ENCODE measurements around the gene ZNF827. TPM values are rescaled to one million over a fixed set of nuclear protein-coding genes. Genes with fewer than 3 reads are reported as not detected.

The ZNF827 gene
- total RNA-seq, 1 experiment from 2014 or later: 26.2 TPM

- Mint-ChIP-seq H3K27ac (ENCODE audit: unreplicated experiment) (no peak overlapping the region), H3K9me3 (ENCODE audit: low read depth, unreplicated experiment) (no peaks in the 10 kb centered on the region), H3K27me3 (ENCODE audit: unreplicated experiment) (no peaks in the 10 kb centered on the region), H3K4me3 (ENCODE audit: low read depth, unreplicated experiment) (no peak overlapping the region), H3K4me1 (ENCODE audit: low read depth, unreplicated experiment) (no peaks in the 10 kb centered on the region), H3K36me3 (ENCODE audit: insufficient read depth, unreplicated experiment) (peaks cover 4% of the 10 kb centered on the region)
- no peak for DNase-seq
- CTCF ChIA-PET: no interaction called here
- BruUV-seq (replicated peaks): no TSS peak
- TF ChIP-seq CTCF (IDR thresholded peaks at IDR 0.05; ENCODE audit: unreplicated experiment): no peak
- intact Hi-C loops (cut with micrococcal nuclease; ENCODE audit: unreplicated experiment): no loop called here
Observed at GRCh38 chr4:145816091-145816490, 122.5 kb downstream of the ZNF827 start.

- TF ChIP-seq CTCF (IDR thresholded peaks at IDR 0.05; ENCODE audit: unreplicated experiment): no peak
- no TSS peak for BruUV-seq (replicated peaks)
- no peak for DNase-seq
- Mint-ChIP-seq H3K4me3 (ENCODE audit: low read depth, unreplicated experiment) (no peak overlapping the region), H3K9me3 (ENCODE audit: low read depth, unreplicated experiment) (no peaks in the 10 kb centered on the region), H3K36me3 (ENCODE audit: insufficient read depth, unreplicated experiment) (peaks cover 4% of the 10 kb centered on the region), H3K27ac (ENCODE audit: unreplicated experiment) (no peak overlapping the region), H3K27me3 (ENCODE audit: unreplicated experiment) (no peaks in the 10 kb centered on the region), H3K4me1 (ENCODE audit: low read depth, unreplicated experiment) (no peaks in the 10 kb centered on the region)
- intact Hi-C loops (cut with micrococcal nuclease; ENCODE audit: unreplicated experiment): no loop called here
- CTCF ChIA-PET: no interaction called here
Observed at GRCh38 chr4:145815626-145816025, 123.0 kb downstream of the ZNF827 start.

GRCh38 chr4:145815027-145815612 is 123.5 kb downstream of the ZNF827 start:
- Mint-ChIP-seq H3K27me3 (ENCODE audit: unreplicated experiment) (no peaks in the 10 kb centered on the region), H3K36me3 (ENCODE audit: insufficient read depth, unreplicated experiment) (peaks cover 4% of the 10 kb centered on the region), H3K4me1 (ENCODE audit: low read depth, unreplicated experiment) (no peaks in the 10 kb centered on the region), H3K27ac (ENCODE audit: unreplicated experiment) (no peak overlapping the region), H3K4me3 (ENCODE audit: low read depth, unreplicated experiment) (no peak overlapping the region), H3K9me3 (ENCODE audit: low read depth, unreplicated experiment) (no peaks in the 10 kb centered on the region)
- intact Hi-C loops (cut with micrococcal nuclease; ENCODE audit: unreplicated experiment): no loop called here
- CTCF ChIA-PET: no interaction called here
- no peak for TF ChIP-seq CTCF (IDR thresholded peaks at IDR 0.05; ENCODE audit: unreplicated experiment)
- DNase-seq: no peak
- no TSS peak for BruUV-seq (replicated peaks)

GRCh38 chr4:145814246-145814645 is 124.4 kb downstream of the ZNF827 start:
- no peak for TF ChIP-seq CTCF (IDR thresholded peaks at IDR 0.05; ENCODE audit: unreplicated experiment)
- no peak for DNase-seq
- H3K27me3 Mint-ChIP-seq (ENCODE audit: unreplicated experiment): no peaks in the 10 kb centered on the region
- CTCF ChIA-PET: no interaction called here
- H3K4me3 Mint-ChIP-seq (ENCODE audit: low read depth, unreplicated experiment): no peak overlapping the region
- no peaks in the 10 kb centered on the region for H3K9me3 Mint-ChIP-seq (ENCODE audit: low read depth, unreplicated experiment)
- peaks cover 4% of the 10 kb centered on the region for H3K36me3 Mint-ChIP-seq (ENCODE audit: insufficient read depth, unreplicated experiment)
- no peaks in the 10 kb centered on the region for H3K4me1 Mint-ChIP-seq (ENCODE audit: low read depth, unreplicated experiment)
- BruUV-seq (replicated peaks): no TSS peak
- H3K27ac Mint-ChIP-seq (ENCODE audit: unreplicated experiment): no peak overlapping the region
- intact Hi-C loops (cut with micrococcal nuclease; ENCODE audit: unreplicated experiment): no loop called here

All from Calu3 (cell line).